GM06990 (cell line): ENCODE results near the gene ZC3H10.

Experiments used
- DNase-seq: peaks from one replicate; pipeline ENCODE4 v3.0.0-alpha.2; 2011; ENCODE audit not compliant: insufficient read length; ENCODE audit errors: extremely low read depth
- H3K27me3 ChIP-seq: replicated peaks from 2 replicates; pipeline ENCODE4 v1.6.0; 2011; ENCODE audit warnings: low read length; ENCODE audit not compliant: control insufficient read depth, insufficient read depth
- H3K36me3 ChIP-seq: 2 replicates; pipeline ENCODE4 v1.5.1; 2011; ENCODE audit warnings: low read length; ENCODE audit not compliant: control insufficient read depth, insufficient read depth
- H3K4me3 ChIP-seq: replicated peaks from 2 replicates; pipeline ENCODE4 v1.5.1; 2011; ENCODE audit warnings: low read depth, mild to moderate bottlenecking, control low read depth, low read length
- TF ChIP-seq, protein P1 (sequence below): IDR thresholded peaks from 2 replicates; pipeline ENCODE4 v1.5.1; 2011; ENCODE audit warnings: low read length, control low read depth, mild to moderate bottlenecking, inconsistent platforms; ENCODE audit not compliant: insufficient read depth, poor library complexity, severe bottlenecking

ZC3H10 gene

DNA sequence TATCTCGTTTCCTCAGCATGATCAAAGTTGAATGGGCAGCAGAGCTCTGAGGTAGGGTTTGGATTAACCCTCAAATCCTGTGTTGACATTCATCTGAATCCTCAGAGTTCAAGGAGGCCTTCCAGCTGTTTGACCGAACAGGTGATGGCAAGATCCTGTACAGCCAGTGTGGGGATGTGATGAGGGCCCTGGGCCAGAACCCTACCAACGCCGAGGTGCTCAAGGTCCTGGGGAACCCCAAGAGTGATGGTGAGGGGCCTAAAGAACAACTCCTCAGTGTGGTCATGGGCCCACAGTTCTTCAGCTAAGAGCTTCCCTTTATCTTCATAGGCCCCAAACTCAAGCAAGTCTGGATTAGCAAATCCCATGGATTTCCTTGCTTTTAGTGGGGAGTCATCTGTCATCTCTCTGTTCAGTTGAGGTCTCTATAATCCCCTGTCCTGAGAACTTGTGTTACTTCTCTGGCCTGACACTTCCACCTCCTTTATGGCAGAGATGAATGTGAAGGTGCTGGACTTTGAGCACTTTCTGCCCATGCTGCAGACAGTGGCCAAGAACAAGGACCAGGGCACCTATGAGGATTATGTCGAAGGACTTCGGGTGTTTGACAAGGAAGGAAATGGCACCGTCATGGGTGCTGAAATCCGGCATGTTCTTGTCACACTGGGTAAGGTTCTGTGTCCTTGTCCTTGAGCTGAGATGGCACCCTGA lies 41.6 kb downstream of the ZC3H10 start:
- H3K36me3 ChIP-seq, result peaks cover 32% of the 10 kb centered on the region
- H3K27me3 ChIP-seq, result no peaks in the 10 kb centered on the region
- H3K4me3 ChIP-seq, result peak overlapping the region; percentile 91
- TF ChIP-seq, protein P1, sequence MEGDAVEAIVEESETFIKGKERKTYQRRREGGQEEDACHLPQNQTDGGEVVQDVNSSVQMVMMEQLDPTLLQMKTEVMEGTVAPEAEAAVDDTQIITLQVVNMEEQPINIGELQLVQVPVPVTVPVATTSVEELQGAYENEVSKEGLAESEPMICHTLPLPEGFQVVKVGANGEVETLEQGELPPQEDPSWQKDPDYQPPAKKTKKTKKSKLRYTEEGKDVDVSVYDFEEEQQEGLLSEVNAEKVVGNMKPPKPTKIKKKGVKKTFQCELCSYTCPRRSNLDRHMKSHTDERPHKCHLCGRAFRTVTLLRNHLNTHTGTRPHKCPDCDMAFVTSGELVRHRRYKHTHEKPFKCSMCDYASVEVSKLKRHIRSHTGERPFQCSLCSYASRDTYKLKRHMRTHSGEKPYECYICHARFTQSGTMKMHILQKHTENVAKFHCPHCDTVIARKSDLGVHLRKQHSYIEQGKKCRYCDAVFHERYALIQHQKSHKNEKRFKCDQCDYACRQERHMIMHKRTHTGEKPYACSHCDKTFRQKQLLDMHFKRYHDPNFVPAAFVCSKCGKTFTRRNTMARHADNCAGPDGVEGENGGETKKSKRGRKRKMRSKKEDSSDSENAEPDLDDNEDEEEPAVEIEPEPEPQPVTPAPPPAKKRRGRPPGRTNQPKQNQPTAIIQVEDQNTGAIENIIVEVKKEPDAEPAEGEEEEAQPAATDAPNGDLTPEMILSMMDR, result no peak
- no peak for DNase-seq

- Histone ChIP-seq H3K27me3 (no peaks in the 10 kb centered on the region), H3K36me3 (peaks cover 34% of the 10 kb centered on the region), H3K4me3 (peak overlapping the region; percentile 91)
- TF ChIP-seq, protein P1, result no peak
- peak; percentile 35 for DNase-seq
These were observed 42.2 kb downstream of the ZC3H10 start for GRCh38 chr12:56160193-56160763.

DNA sequence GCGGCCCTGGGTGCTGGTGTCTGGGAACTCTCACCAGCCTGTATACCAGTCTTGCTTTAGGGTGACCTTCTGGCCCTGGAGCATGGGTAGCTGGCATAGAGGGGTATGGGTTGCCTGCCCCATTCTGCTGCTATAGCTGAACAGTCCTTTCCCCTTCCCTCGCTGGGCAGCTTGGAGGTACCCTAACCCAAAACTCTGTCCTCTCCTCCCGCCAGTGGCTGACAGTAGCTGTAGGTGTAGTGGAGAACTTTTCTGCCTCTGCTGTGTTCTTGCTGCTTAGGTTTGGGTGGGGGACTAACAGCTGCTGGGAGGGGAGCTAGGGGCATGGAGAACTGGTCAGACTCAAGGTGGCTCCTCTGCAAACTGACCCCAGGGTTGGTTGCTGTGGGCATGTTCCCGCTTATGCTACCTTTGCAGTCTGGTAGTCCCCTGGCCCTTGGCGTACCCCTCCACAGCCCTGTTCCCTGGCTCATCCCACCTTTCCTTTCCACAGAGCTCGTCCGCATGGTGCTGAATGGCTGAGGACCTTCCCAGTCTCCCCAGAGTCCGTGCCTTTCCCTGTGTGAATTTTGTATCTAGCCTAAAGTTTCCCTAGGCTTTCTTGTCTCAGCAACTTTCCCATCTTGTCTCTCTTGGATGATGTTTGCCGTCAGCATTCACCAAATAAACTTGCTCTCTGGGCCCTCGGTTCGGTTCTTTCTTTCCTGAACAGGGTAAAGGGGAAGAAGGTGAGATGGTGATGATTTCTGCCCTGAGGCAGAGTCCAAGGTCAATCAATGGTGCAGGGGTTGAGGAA lies 43.0 kb downstream of the ZC3H10 start:
- Histone ChIP-seq H3K36me3 (peaks cover 37% of the 10 kb centered on the region), H3K27me3 (no peaks in the 10 kb centered on the region), H3K4me3 (peak overlapping the region; percentile 91)
- TF ChIP-seq, protein P1, result no peak
- DNase-seq, result no peak

GRCh38 chr12:56161690-56162351 lies 43.8 kb downstream of the ZC3H10 start:
- no peaks in the 10 kb centered on the region for H3K27me3 ChIP-seq
- H3K36me3 ChIP-seq, result peaks cover 37% of the 10 kb centered on the region
- TF ChIP-seq, protein P1, result no peak
- H3K4me3 ChIP-seq, result no peak overlapping the region
- no peak for DNase-seq

GRCh38 chr12:56162468-56163290 lies 44.6 kb downstream of the ZC3H10 start:
- H3K36me3 ChIP-seq, result peaks cover 40% of the 10 kb centered on the region
- DNase-seq, result no peak
- no peaks in the 10 kb centered on the region for H3K27me3 ChIP-seq
- H3K4me3 ChIP-seq, result no peak overlapping the region
- TF ChIP-seq, protein P1, result no peak
